Subcutaneous abdominal adipose tissue (tissue), 5 donors: ENCODE results near the gene F5.

Source experiments
- H3K27ac ChIP-seq: one replicate; pipeline ENCODE4 v1.7.0; 2013; ENCODE audit warnings: low read depth, mild to moderate bottlenecking, inconsistent platforms, low read length, moderate library complexity
- H3K27me3 ChIP-seq, 5 donors: one replicate each; pipeline ENCODE4 v1.7.0; 2013; ENCODE audit warnings: low read length in 5 of 5, inconsistent platforms in 1 of 5; ENCODE audit not compliant: control insufficient read depth in 5 of 5, insufficient read depth in 4 of 5
- H3K36me3 ChIP-seq, 5 donors: one replicate each; pipeline ENCODE4 v1.7.0; 2013; ENCODE audit warnings: low read length in 5 of 5; ENCODE audit not compliant: control insufficient read depth in 5 of 5, insufficient read depth in 5 of 5
- H3K4me1 ChIP-seq, 5 donors: one replicate each; pipeline ENCODE4 v1.7.0; 2013; ENCODE audit warnings: low read length in 5 of 5, mild to moderate bottlenecking in 3 of 5, moderate library complexity in 1 of 5; ENCODE audit not compliant: control insufficient read depth in 5 of 5, insufficient read depth in 5 of 5
- H3K4me3 ChIP-seq, 5 donors: one replicate each; pipeline ENCODE4 v1.7.0; 2013; ENCODE audit warnings: low read length in 5 of 5, low read depth in 1 of 5
- H3K9ac ChIP-seq, 5 donors: one replicate each; pipeline ENCODE4 v1.7.0; 2013; ENCODE audit warnings: low read length in 5 of 5, mild to moderate bottlenecking in 4 of 5, moderate library complexity in 3 of 5
- H3K9me3 ChIP-seq, 5 donors: one replicate each; pipeline ENCODE4 v1.7.0; 2013; ENCODE audit warnings: low read length in 5 of 5; ENCODE audit not compliant: control insufficient read depth in 5 of 5
- donor health status: healthy.
- donor health status: healthy.
- donor health status: healthy.
- donor health status: healthy.
- donor health status: healthy.

F5 gene

DNA sequence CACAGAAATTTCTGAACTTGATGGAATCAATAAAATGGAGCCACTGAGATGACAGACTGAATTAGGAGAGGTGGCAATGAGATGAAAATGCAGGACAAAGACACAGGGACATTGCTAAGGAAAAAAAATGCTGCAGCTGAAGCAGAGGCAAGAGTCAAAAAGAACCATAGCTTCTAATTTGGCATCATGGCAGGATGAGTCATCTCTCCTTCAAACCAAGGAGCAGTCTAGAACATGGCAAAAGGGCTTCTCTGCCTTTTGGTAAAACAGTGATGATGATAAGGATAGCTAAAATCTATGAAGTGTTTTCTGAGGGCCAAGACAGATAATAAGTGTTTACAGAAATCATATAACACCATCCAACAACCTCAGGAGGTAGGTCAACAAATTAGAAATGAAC lies 117.3 kb downstream of the F5 start:
- Histone ChIP-seq H3K9ac (no peak overlapping the region), H3K36me3 (peaks cover 2 to 31% (median 25%) of the 10 kb centered on the region in 5 donors), H3K9me3 (no peaks in the 10 kb centered on the region), H3K4me3 (no peak overlapping the region), H3K4me1 (no peaks in the 10 kb centered on the region), H3K27ac (no peak overlapping the region), H3K27me3 (no peaks in the 10 kb centered on the region)

DNA sequence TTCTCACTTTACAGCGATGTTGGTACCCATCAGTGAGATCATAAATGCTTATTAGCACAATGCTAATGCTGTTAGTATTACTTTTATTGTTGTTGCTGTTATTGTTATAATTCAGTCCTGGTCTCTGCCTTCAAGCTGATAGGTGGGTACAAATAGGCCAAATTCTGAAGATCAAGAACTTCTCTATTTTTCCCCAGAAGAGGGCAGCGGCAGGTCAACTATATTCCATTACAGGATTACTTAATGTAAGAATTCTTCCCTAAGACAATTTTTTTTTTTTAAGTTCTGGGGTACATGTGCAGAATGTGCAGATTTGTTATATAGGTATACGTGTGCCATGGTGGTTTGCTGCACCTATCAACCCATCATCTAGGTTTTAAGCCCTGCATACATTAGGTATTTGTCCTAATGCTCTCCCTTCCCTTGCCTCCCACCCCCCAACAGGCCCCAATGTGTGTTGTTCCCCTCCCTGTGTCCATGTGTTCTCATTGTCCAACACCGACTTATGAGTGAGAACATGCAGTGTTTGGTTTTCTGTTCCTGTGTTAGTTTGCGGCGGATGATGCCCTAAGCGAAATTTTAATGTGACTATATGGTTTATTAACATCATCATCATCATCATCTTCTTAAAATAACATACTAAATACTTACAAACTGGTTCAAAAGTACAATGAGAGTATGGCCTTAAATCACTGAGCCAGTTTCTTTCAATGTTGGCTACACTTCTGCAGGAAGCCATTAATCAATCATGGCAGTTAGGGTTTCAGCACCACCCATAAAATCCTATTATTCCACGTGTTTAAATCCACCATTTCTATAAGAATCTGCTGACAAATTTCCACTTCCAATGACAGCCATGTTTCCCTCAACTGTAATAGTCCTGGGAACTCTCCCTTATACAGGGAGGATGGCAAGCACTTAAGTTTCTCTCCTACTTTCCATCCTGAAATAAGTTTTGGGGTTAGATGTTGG lies 119.7 kb downstream of the F5 start:
- no peak overlapping the region for H3K27ac ChIP-seq
- no peak overlapping the region for H3K9ac ChIP-seq
- H3K9me3 ChIP-seq, result no peaks in the 10 kb centered on the region
- no peaks in the 10 kb centered on the region for H3K27me3 ChIP-seq
- no peaks in the 10 kb centered on the region for H3K4me1 ChIP-seq
- no peak overlapping the region for H3K4me3 ChIP-seq
- H3K36me3 ChIP-seq, result peaks cover 2 to 31% (median 25%) of the 10 kb centered on the region in 5 donors

DNA sequence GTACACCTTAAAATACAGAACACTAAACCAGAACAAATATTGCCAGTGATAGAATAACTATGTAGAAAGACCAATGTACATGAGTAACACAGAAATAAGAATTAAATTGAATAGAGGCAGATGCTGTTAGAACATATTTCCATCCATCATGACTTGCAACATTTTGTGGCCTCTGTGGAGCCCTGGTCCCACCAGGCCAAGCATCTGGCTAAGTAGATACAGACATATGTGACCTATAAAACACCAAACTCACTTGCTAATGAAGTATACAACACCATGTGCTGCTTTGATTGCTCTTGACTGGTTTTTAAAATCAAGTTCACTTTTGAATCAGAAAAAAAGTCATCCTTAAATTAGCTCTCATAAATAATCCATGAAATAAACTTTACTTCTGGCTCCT lies 121.0 kb downstream of the F5 start:
- peaks cover 0 to 4% (median 0%) of the 10 kb centered on the region in 5 donors for H3K27me3 ChIP-seq
- H3K9ac ChIP-seq, result no peak overlapping the region
- peaks cover 2 to 31% (median 25%) of the 10 kb centered on the region in 5 donors for H3K36me3 ChIP-seq
- peaks cover 0 to 5% (median 5%) of the 10 kb centered on the region in 5 donors for H3K4me1 ChIP-seq
- H3K4me3 ChIP-seq, result no peak overlapping the region
- H3K9me3 ChIP-seq, result no peaks in the 10 kb centered on the region
- H3K27ac ChIP-seq, result no peak overlapping the region
